Progenitor cell of endocrine pancreas (in vitro differentiated cells): ENCODE results near the gene ADI1. TPM values are rescaled to one million over a fixed set of nuclear protein-coding genes. Genes with fewer than 3 reads are reported as not detected.

Experiments used
- DNase-seq: peaks from one replicate; pipeline ENCODE4 v3.0.0; 2021; ENCODE audit warnings: low spot score; ENCODE audit not compliant: unreplicated experiment
- H3K27ac Mint-ChIP-seq: 2 replicates; pipeline ENCODE4 v1.8.0; 2021; ENCODE audit warnings: mild to moderate bottlenecking, moderate library complexity, mixed read lengths
- H3K27me3 Mint-ChIP-seq: 2 replicates; pipeline ENCODE4 v1.8.0; 2021; ENCODE audit warnings: mixed read lengths
- H3K36me3 Mint-ChIP-seq: 2 replicates; pipeline ENCODE4 v1.8.0; 2022; ENCODE audit warnings: mixed read lengths; ENCODE audit not compliant: insufficient read depth
- H3K4me1 Mint-ChIP-seq: 2 replicates; pipeline ENCODE4 v1.8.0; 2021; ENCODE audit warnings: low read depth, mixed read lengths
- H3K4me3 Mint-ChIP-seq: 2 replicates; pipeline ENCODE4 v1.8.0; 2021; ENCODE audit warnings: low read depth, mild to moderate bottlenecking, moderate library complexity, mixed read lengths
- H3K9me3 Mint-ChIP-seq: 2 replicates; pipeline ENCODE4 v1.8.0; 2021; ENCODE audit warnings: low read depth, mixed read lengths
- total RNA-seq: library from RNA; stranded (reverse); gene quantifications from 2 replicates; pipeline ENCODE4 v1.2.1, GENCODE V29; 2021
- TF ChIP-seq, protein P1 (sequence below): fragments of 200-600 bp; sonication (generic); IDR thresholded peaks from one replicate; pipeline ENCODE4 v1.5.0; 2021; ENCODE audit warnings: antibody characterized with exemption, mild to moderate bottlenecking; ENCODE audit not compliant: unreplicated experiment

Gene ADI1
- total RNA-seq, 1 donor from 2014 or later, result 46.6 TPM

DNA sequence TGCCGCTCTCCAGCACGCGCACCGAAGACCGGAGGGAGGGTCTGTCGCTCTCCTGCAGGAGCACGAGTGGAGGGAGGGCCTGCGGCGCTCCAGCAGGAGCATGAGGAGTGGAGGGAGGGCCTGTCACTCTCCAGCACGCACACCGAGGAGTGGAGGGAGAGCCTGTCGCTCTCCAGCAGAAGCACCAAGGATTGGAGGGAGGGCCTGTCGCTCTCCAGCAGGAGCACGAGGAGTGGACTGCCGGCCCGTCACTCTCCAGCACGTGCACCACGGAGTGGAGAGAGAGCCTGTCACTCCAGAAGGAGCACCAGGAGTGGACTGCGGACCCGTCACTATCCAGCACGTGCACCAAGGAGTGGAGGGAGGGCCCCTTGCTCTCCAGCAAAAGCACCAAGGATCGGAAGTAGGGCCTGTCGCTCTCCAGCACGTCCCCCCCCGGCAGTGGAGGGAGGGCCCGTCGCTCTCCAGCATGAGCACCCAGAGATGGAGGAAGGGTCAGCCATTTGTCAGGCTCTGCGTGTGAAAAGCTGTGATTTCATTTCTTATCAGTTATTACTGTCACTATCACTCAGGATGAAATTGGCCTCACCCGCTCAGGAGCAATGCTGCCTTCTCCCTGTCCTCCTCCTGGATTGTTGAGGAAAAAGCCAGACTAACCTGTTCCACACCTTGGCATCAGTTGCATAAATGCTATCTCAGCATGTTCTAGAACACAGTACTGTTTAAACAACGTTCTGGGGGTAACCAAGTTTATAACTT, 35.9 kb downstream of the ADI1 start:
- Mint-ChIP-seq H3K9me3 (no peaks in the 10 kb centered on the region), H3K4me1 (peaks cover 6% of the 10 kb centered on the region), H3K27me3 (no peaks in the 10 kb centered on the region), H3K27ac (no peak overlapping the region), H3K36me3 (peaks cover 21% of the 10 kb centered on the region), H3K4me3 (no peak overlapping the region)
- TF ChIP-seq, protein P1, sequence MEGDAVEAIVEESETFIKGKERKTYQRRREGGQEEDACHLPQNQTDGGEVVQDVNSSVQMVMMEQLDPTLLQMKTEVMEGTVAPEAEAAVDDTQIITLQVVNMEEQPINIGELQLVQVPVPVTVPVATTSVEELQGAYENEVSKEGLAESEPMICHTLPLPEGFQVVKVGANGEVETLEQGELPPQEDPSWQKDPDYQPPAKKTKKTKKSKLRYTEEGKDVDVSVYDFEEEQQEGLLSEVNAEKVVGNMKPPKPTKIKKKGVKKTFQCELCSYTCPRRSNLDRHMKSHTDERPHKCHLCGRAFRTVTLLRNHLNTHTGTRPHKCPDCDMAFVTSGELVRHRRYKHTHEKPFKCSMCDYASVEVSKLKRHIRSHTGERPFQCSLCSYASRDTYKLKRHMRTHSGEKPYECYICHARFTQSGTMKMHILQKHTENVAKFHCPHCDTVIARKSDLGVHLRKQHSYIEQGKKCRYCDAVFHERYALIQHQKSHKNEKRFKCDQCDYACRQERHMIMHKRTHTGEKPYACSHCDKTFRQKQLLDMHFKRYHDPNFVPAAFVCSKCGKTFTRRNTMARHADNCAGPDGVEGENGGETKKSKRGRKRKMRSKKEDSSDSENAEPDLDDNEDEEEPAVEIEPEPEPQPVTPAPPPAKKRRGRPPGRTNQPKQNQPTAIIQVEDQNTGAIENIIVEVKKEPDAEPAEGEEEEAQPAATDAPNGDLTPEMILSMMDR, result no peak
- no peak for DNase-seq

DNA sequence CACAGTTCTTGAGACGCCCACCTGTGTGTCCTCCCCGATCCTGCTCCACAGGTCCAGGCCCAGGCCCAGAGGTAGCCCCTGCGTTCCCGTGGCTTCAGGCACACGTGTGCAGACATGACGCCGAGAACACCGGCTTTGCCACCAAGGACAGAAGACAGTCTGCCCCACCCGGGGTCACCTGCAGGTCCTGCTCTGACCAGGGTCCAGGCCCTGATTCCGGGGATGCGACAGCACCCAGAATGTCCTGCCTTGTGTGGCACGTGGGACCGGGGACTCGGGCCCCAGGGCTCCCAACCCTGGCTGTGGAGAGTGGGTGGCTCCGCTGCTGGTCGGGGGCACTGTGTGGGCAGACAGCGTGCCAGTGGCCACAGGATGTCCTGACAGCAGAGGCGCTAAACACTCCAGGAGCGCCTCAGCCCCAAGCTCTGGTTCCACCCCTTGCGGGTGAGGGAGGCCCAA, 36.9 kb downstream of the ADI1 start:
- Mint-ChIP-seq H3K27ac (no peak overlapping the region), H3K9me3 (no peaks in the 10 kb centered on the region), H3K27me3 (no peaks in the 10 kb centered on the region), H3K4me1 (no peaks in the 10 kb centered on the region), H3K36me3 (peaks cover 20% of the 10 kb centered on the region), H3K4me3 (no peak overlapping the region)
- TF ChIP-seq, protein P1, result no peak
- DNase-seq, result no peak

DNA sequence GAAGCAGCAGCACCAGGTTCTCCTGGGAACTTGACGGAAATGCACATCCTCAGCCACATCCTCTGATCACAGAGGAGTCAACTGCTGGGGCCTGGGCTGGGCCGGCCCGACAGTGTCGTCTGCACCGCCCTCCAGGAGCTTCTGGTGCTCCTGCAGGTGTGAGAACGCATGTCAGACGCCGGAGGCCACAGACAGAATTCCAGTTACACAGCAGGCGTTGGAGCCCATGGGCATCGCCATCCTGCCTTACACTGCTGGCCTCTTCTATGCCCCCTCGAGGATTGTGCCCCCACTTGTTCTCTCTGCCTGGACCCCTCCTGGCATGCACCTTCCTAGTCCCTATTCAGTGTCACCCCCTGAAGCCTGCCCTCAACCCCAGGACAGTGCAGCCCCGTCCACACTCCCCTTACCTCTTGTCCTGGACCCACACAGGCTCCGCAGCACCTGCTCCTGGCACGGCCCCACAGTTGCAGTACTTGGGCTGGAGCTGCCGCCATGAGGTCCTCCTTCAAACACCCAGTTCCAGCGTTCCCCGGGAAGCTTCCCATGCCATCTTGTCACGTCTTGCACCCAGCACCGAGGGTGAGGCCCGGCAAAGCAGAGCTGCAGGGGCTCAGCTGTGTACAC, 37.5 kb downstream of the ADI1 start:
- TF ChIP-seq, protein P1, result no peak
- H3K9me3 Mint-ChIP-seq, result no peaks in the 10 kb centered on the region
- no peaks in the 10 kb centered on the region for H3K4me1 Mint-ChIP-seq
- no peak overlapping the region for H3K27ac Mint-ChIP-seq
- no peaks in the 10 kb centered on the region for H3K27me3 Mint-ChIP-seq
- no peak overlapping the region for H3K4me3 Mint-ChIP-seq
- DNase-seq, result no peak
- peaks cover 20% of the 10 kb centered on the region for H3K36me3 Mint-ChIP-seq

DNA sequence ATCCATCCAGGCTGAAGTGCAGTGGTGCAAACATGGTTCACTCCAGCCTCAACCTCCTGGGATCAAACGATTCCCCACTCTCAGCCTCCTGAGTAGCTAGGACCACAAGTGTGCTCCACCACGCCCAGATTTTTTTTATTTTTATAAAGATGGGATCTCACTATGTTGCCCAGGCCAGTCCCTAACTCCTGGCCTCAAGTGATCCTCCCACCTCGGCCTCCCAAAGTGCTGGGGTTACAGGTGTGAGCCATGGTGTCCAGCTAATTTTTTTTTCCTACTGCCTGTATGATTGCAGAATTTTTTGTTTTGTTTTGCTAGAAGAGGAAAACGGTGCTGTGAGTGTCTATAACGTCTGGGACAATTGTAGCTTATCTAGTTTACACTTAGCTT, 38.3 kb downstream of the ADI1 start:
- Mint-ChIP-seq H3K27me3 (no peaks in the 10 kb centered on the region), H3K36me3 (peaks cover 17% of the 10 kb centered on the region), H3K4me1 (no peaks in the 10 kb centered on the region), H3K27ac (no peak overlapping the region), H3K4me3 (no peak overlapping the region), H3K9me3 (no peaks in the 10 kb centered on the region)
- no peak for DNase-seq
- TF ChIP-seq, protein P1, result no peak

DNA sequence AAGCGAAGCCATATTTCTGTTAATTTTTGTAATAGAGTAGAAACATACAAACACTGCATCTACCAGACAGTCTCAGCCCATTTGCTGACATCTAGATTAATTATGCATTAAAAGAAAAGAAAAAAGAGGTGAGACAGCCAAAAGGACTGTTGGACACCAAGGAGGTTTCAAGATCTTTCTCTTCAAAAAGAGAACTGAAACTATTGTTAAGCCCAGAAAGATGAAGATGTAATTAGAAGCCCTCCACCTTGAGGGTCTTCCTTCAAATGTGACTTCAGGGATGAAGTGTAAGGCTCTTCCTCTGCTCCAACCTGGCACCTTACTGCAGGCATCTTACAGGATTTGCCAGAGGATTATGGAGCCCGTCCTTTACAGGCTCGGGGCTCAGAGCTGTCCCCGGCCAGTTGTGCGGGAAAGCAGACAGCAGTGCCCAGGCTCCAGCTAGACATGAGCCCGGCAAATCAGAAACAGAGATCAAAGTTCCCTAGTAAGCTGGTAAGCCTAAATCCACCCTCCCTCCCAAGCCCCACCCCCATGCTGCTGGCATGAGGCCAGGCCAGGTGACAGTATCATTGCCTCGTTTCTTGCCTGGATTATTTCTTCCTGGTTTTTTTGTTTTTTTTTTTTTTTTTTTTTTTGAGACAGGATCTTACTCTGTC, 38.9 kb downstream of the ADI1 start:
- TF ChIP-seq, protein P1, result no peak

More for the DNA sequence above, 38.9 kb downstream of the ADI1 start:
- H3K9me3 Mint-ChIP-seq, result no peaks in the 10 kb centered on the region
- H3K4me1 Mint-ChIP-seq, result no peaks in the 10 kb centered on the region
- H3K4me3 Mint-ChIP-seq, result no peak overlapping the region
- peak overlapping the region; percentile 56 for H3K27ac Mint-ChIP-seq
- DNase-seq, result no peak
- peaks cover 12% of the 10 kb centered on the region for H3K36me3 Mint-ChIP-seq
- no peaks in the 10 kb centered on the region for H3K27me3 Mint-ChIP-seq
